H9 (cell line): ENCODE measurements around the gene BTBD1. TPM values are rescaled to one million over a fixed set of nuclear protein-coding genes. Genes with fewer than 3 reads are reported as not detected.

Source experiments
- DNase-seq: peaks from one replicate; pipeline ENCODE4 v3.0.0-alpha.2; 2017
- H2AFZ ChIP-seq: one replicate; pipeline ENCODE4 v1.6.1; 2013; ENCODE audit warnings: mild to moderate bottlenecking, low read length, control low read depth, moderate library complexity
- H2AK5ac ChIP-seq: 2 replicates; pipeline ENCODE4 v1.6.1; 2013; ENCODE audit warnings: low read length, control low read depth, mixed read lengths; ENCODE audit not compliant: insufficient read length
- H2BK120ac ChIP-seq: one replicate; pipeline ENCODE4 v1.6.1; 2013; ENCODE audit warnings: low read depth, mild to moderate bottlenecking, low read length, control low read depth, inconsistent platforms; ENCODE audit not compliant: poor library complexity, severe bottlenecking
- H2BK12ac ChIP-seq: 2 replicates; pipeline ENCODE4 v1.6.1; 2013; ENCODE audit warnings: low read length, control low read depth, mixed read lengths, low read depth; ENCODE audit not compliant: insufficient read length
- H2BK15ac ChIP-seq: 2 replicates; pipeline ENCODE4 v1.6.1; 2013; ENCODE audit warnings: low read depth, low read length, control low read depth
- H2BK20ac ChIP-seq: one replicate; pipeline ENCODE4 v1.6.1; 2013; ENCODE audit warnings: low read depth, mild to moderate bottlenecking, low read length, control low read depth, inconsistent platforms; ENCODE audit not compliant: poor library complexity, severe bottlenecking
- H2BK5ac ChIP-seq: 2 replicates; pipeline ENCODE4 v1.6.1; 2013; ENCODE audit warnings: low read length, control low read depth, mixed read lengths; ENCODE audit not compliant: insufficient read length
- H3K14ac ChIP-seq: 2 replicates; pipeline ENCODE4 v1.6.1; 2013; ENCODE audit warnings: low read length, control low read depth; ENCODE audit not compliant: insufficient read depth
- H3K18ac ChIP-seq: 2 replicates; pipeline ENCODE4 v1.6.1; 2013; ENCODE audit warnings: low read depth, mild to moderate bottlenecking, mixed read lengths, low read length, control low read depth; ENCODE audit not compliant: insufficient read length
- H3K23ac ChIP-seq: 2 replicates; pipeline ENCODE4 v1.6.1; 2013; ENCODE audit warnings: low read length, control low read depth, mixed read lengths, low read depth; ENCODE audit not compliant: insufficient read length
- H3K23me2 ChIP-seq: 2 replicates; pipeline ENCODE4 v1.6.1; 2013; ENCODE audit warnings: low read depth, mild to moderate bottlenecking, mixed read lengths, low read length, control low read depth; ENCODE audit not compliant: insufficient read length, poor library complexity, severe bottlenecking
- H3K27ac ChIP-seq: 2 replicates; pipeline ENCODE4 v1.5.1; 2013; ENCODE audit warnings: low read length, control low read depth, mixed read lengths, low read depth; ENCODE audit not compliant: insufficient read length
- H3K27me3 ChIP-seq: 2 replicates; pipeline ENCODE4 v1.6.1; 2013; ENCODE audit warnings: low read length, control low read depth, inconsistent platforms; ENCODE audit not compliant: insufficient read depth
- H3K4ac ChIP-seq: 2 replicates; pipeline ENCODE4 v1.6.1; 2013; ENCODE audit warnings: low read depth, mild to moderate bottlenecking, control low read depth, inconsistent platforms, low read length, moderate library complexity
- H3K4me1 ChIP-seq: 2 replicates; pipeline ENCODE4 v1.6.1; 2013; ENCODE audit warnings: low read length, control low read depth, inconsistent platforms; ENCODE audit not compliant: insufficient read depth
- H3K4me2 ChIP-seq: 2 replicates; pipeline ENCODE4 v1.6.1; 2013; ENCODE audit warnings: low read length, control low read depth, mixed read lengths; ENCODE audit not compliant: insufficient read length, insufficient read depth
- H3K56ac ChIP-seq: 2 replicates; pipeline ENCODE4 v1.6.1; 2013; ENCODE audit warnings: low read depth, mild to moderate bottlenecking, mixed read lengths, low read length, control low read depth; ENCODE audit not compliant: insufficient read length
- H3K79me1 ChIP-seq: 2 replicates; pipeline ENCODE4 v1.6.1; 2013; ENCODE audit warnings: low read depth, mild to moderate bottlenecking, moderate library complexity, low read length, control low read depth, inconsistent platforms; ENCODE audit not compliant: insufficient read depth, poor library complexity, severe bottlenecking
- H3K79me2 ChIP-seq: 2 replicates; pipeline ENCODE4 v1.6.1; 2013; ENCODE audit warnings: low read length, control low read depth, inconsistent platforms; ENCODE audit not compliant: insufficient read depth
- H3K9ac ChIP-seq: 2 replicates; pipeline ENCODE4 v1.6.1; 2013; ENCODE audit warnings: low read length, control low read depth, mixed read lengths; ENCODE audit not compliant: insufficient read length; ENCODE audit errors: extremely low read depth
- H3K9me3 ChIP-seq: one replicate; pipeline ENCODE4 v1.6.1; 2013; ENCODE audit warnings: low read depth, low read length, inconsistent platforms; ENCODE audit not compliant: control insufficient read depth
- H3T11ph ChIP-seq: one replicate; pipeline ENCODE4 v1.6.1; 2013; ENCODE audit warnings: mild to moderate bottlenecking, low read length, control low read depth, inconsistent platforms
- H4K20me1 ChIP-seq: one replicate; pipeline ENCODE4 v1.6.1; 2013; ENCODE audit not compliant: control insufficient read depth, insufficient read length, insufficient read depth
- H4K5ac ChIP-seq: 2 replicates; pipeline ENCODE4 v1.6.1; 2013; ENCODE audit warnings: low read depth, mild to moderate bottlenecking, mixed read lengths, low read length, control low read depth; ENCODE audit not compliant: insufficient read length
- H4K8ac ChIP-seq: replicated peaks from 2 replicates; pipeline ENCODE4 v1.6.1; 2013; ENCODE audit warnings: low read length, control low read depth, mixed read lengths, low read depth; ENCODE audit not compliant: insufficient read length
- H4K91ac ChIP-seq: 2 replicates; pipeline ENCODE4 v1.6.1; 2013; ENCODE audit warnings: low read depth, mild to moderate bottlenecking, moderate library complexity, mixed read lengths, low read length, control low read depth; ENCODE audit not compliant: insufficient read length
- H3K27ac Mint-ChIP-seq, 3 experiments: 2 replicates in 2 of 3; 3 replicates in 1 of 3; pipeline ENCODE4 v1.8.0; 2020 to 2021; ENCODE audit warnings: mixed read lengths in 3 of 3, mild to moderate bottlenecking in 1 of 3, moderate library complexity in 1 of 3
- H3K27me3 Mint-ChIP-seq: 2 replicates; pipeline ENCODE4 v1.8.0; 2021; ENCODE audit warnings: low read depth, mild to moderate bottlenecking, moderate library complexity, mixed read lengths
- H3K36me3 Mint-ChIP-seq, 3 experiments: 2 replicates in 2 of 3; 3 replicates in 1 of 3; pipeline ENCODE4 v1.8.0; 2020 to 2021; ENCODE audit warnings: low read depth in 3 of 3, mixed read lengths in 3 of 3; ENCODE audit not compliant: insufficient read depth in 1 of 3
- H3K4me1 Mint-ChIP-seq, 2 experiments: 2 replicates each; pipeline ENCODE4 v1.8.0; 2020; ENCODE audit warnings: mixed read lengths in 2 of 2
- H3K4me3 Mint-ChIP-seq, 2 experiments: 2 replicates in 1 of 2; 3 replicates in 1 of 2; pipeline ENCODE4 v1.8.0; 2020 to 2021; ENCODE audit warnings: mild to moderate bottlenecking in 2 of 2, mixed read lengths in 2 of 2, moderate library complexity in 1 of 2
- H3K9me3 Mint-ChIP-seq, 2 experiments: 2 replicates in 1 of 2; 3 replicates in 1 of 2; pipeline ENCODE4 v1.8.0; 2020; ENCODE audit warnings: mild to moderate bottlenecking in 2 of 2, mixed read lengths in 2 of 2, moderate library complexity in 1 of 2
- WGBS: extraction: QIAGEN DNeasy Blood & Tissue Kit; methylation state at CpG from one replicate; pipeline ENCODE4 v1.1.7; 2013; ENCODE audit warnings: missing lambda C conversion rate, low lambda C conversion rate, mixed read lengths; ENCODE audit not compliant: insufficient read length; ENCODE audit errors: extremely low coverage; 5-methylcytosine and 5-hydroxymethylcytosine counted together
- total RNA-seq: library from RNA; stranded (reverse); gene quantifications from 2 replicates; pipeline ENCODE4 v1.2.1, GENCODE V29; 2021
- TF ChIP-seq, protein P1 (sequence below): fragments of 200-600 bp; sonication (generic); conservative IDR thresholded peaks from 3 replicates; pipeline ENCODE4 v1.8.0; 2021; ENCODE audit warnings: antibody characterized with exemption, mild to moderate bottlenecking

The BTBD1 gene
- total RNA-seq, 1 experiment from 2014 or later: 43.3 TPM

DNA sequence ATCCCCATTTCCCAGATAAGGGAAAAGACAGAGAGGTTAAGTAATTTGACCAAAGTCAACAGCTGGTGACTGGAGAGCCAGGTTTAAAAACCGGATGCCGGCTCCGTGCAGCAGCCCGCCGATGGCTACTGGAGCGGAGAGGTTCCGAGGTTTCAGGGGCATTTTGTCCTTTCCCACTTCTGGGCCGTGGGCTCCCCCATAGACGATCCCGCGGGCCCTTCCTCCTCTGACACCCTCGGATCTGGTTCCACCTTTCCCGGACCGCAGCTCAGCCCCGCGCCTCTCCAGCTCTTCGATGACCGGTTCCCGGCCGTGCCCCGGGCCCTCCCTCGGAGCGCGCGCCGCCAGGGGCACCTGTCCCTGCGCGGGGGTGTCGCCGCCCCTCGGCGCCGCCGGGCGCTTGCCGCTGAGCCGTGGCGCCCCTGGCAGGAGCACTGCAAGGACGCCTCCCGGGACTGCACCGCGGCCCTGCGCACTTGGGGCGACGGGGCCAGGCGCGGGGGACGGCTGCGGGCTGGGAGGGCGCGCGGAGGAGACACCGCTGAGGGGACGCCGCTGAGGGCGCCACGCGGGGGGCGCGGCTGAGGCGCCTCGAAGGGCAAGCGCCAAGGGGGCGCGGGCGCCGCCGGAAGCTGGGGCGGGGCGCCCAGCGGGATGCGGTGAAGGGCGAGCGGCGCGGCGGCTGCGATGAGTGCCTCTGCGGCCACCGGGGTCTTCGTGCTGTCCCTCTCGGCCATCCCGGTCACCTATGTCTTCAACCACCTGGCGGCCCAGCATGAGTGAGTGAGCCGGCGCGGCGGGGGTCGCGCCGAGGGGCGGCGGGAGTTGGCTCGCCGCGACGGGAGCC, 40.2 kb upstream of the BTBD1 start, which contains the start of gene TM6SF1:
TM6SF1 (plus strand) TSS at position 652 of the 847 bp plus-strand sequence; CDS start at position 688, 36 bp downstream.
- Histone ChIP-seq H3K4me1 (no peaks in the 10 kb centered on the region; the same call in 1 of the 2 replicates), H2BK12ac (no peak within 1 kb of the TSS), H3K4ac (no peak within 1 kb of the TSS), H3K27ac (no peak within 1 kb of the TSS), H3K23me2 (peaks cover 2% of the 10 kb centered on the region), H3K14ac (no peak within 1 kb of the TSS), H3K18ac (no peak within 1 kb of the TSS), H2BK5ac (no peak within 1 kb of the TSS), H3T11ph (no peak within 1 kb of the TSS), H4K20me1 (no peaks in the 10 kb centered on the region), H3K4me2 (peak within 1 kb of the TSS; percentile 34), H2AFZ (no peak within 1 kb of the TSS), H4K5ac (no peak within 1 kb of the TSS), H3K23ac (no peak within 1 kb of the TSS), H3K79me2 (no peaks in the 10 kb centered on the region), H3K9me3 (no peaks in the 10 kb centered on the region), H3K56ac (no peak within 1 kb of the TSS), H3K9ac (no peak within 1 kb of the TSS), H2BK120ac (no peak within 1 kb of the TSS), H2BK15ac (no peak within 1 kb of the TSS), H3K79me1 (no peaks in the 10 kb centered on the region), H3K27me3 (peaks cover 6% of the 10 kb centered on the region; the same call in 1 of the 2 replicates), H2BK20ac (no peak within 1 kb of the TSS), H4K91ac (no peak within 1 kb of the TSS), H2AK5ac (no peak within 1 kb of the TSS), H4K8ac (no peak within 1 kb of the TSS)
- DNase-seq: peak; percentile 39
- no CpG with 5 or more reads among the region's 97 CpGs for WGBS
- H3K4me1 Mint-ChIP-seq: peaks cover 5 to 18% of the 10 kb centered on the region in 2 experiments; a peak in 3 of 4 replicates
- no peak within 1 kb of the TSS for H3K27ac Mint-ChIP-seq
- H3K36me3 Mint-ChIP-seq: peaks cover 0 to 2% (median 0%) of the 10 kb centered on the region in 3 experiments; a peak in 3 of 7 replicates
- H3K4me3 Mint-ChIP-seq: peak within 1 kb of the TSS; percentile 61 to 75
- peaks cover 0 to 5% of the 10 kb centered on the region in 2 experiments; a peak in 3 of 5 replicates for H3K9me3 Mint-ChIP-seq
- peaks cover 59% of the 10 kb centered on the region for H3K27me3 Mint-ChIP-seq
- TF ChIP-seq, protein P1, sequence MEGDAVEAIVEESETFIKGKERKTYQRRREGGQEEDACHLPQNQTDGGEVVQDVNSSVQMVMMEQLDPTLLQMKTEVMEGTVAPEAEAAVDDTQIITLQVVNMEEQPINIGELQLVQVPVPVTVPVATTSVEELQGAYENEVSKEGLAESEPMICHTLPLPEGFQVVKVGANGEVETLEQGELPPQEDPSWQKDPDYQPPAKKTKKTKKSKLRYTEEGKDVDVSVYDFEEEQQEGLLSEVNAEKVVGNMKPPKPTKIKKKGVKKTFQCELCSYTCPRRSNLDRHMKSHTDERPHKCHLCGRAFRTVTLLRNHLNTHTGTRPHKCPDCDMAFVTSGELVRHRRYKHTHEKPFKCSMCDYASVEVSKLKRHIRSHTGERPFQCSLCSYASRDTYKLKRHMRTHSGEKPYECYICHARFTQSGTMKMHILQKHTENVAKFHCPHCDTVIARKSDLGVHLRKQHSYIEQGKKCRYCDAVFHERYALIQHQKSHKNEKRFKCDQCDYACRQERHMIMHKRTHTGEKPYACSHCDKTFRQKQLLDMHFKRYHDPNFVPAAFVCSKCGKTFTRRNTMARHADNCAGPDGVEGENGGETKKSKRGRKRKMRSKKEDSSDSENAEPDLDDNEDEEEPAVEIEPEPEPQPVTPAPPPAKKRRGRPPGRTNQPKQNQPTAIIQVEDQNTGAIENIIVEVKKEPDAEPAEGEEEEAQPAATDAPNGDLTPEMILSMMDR: no peak
